ENCODE data around the gene KCNH8. TPM values are rescaled to one million over a fixed set of nuclear protein-coding genes. Genes with fewer than 3 reads are reported as not detected.

KCNH8 gene
- total and polyA plus RNA-seq, 2 donors (not counting 1 experiment from before 2014, with no cell fraction given): under 0.01 TPM; not detected in 1

DNA sequence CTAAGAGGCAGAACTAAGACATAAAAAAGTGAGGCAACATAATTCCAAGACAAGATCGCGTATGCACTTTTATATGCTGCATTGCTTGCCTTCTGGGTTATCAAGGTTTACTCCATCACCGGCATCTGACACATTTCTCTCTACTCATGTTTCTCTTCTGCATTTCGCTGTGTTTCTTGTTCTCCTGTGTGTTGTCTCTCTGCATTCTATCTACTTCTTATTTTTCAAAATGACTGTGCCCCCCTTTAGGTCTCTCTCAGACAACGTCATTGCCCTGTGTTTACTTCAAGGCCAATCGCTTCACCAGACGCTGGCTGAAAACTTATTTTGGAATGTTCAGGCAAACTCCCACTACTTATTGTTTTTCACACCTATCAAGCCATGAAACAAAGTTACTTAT is 280.4 kb downstream of the KCNH8 start:
- Histone ChIP-seq H2AFZ (ENCODE audit: low read length) (no peak overlapping the region), H3K9me3 (ENCODE audit: control insufficient read depth, insufficient read depth, low read depth, low read length) (no peaks in the 10 kb centered on the region), H3K4me2 (ENCODE audit: extremely low read depth, insufficient read depth, low read length) (no peak overlapping the region), H3K27ac (ENCODE audit: insufficient read depth, low read length) (no peak overlapping the region), H4K20me1 (ENCODE audit: control insufficient read depth, extremely low read depth, insufficient read depth, low read length) (no peaks in the 10 kb centered on the region), H3K79me2 (ENCODE audit: control insufficient read depth, insufficient read depth, low read length) (no peaks in the 10 kb centered on the region), H3K4me3 (replicated peaks in 1 of 4; ENCODE audit: control extremely low read depth in 1 of 4, insufficient read depth in 1 of 4, low read depth in 3 of 4, low read length in 4 of 4) (no peak overlapping the region), H3K36me3 (ENCODE audit: control insufficient read depth, insufficient read depth, low read length) (no peaks in the 10 kb centered on the region), H3K4me1 (ENCODE audit: control insufficient read depth, extremely low read depth, insufficient read depth, low read length) (no peaks in the 10 kb centered on the region), H3K9ac (ENCODE audit: insufficient read depth, low read length) (no peak overlapping the region), H3K27me3 (ENCODE audit: control insufficient read depth, insufficient read depth, low read length) (no peaks in the 10 kb centered on the region)
- no peak for DNase-seq (ENCODE audit: low read depth in 2 of 2)
- TF ChIP-seq EZH2 (IDR thresholded peaks at IDR 0.05; ENCODE audit: low read length, missing control alignments): no peak
- TF ChIP-seq, protein P1, sequence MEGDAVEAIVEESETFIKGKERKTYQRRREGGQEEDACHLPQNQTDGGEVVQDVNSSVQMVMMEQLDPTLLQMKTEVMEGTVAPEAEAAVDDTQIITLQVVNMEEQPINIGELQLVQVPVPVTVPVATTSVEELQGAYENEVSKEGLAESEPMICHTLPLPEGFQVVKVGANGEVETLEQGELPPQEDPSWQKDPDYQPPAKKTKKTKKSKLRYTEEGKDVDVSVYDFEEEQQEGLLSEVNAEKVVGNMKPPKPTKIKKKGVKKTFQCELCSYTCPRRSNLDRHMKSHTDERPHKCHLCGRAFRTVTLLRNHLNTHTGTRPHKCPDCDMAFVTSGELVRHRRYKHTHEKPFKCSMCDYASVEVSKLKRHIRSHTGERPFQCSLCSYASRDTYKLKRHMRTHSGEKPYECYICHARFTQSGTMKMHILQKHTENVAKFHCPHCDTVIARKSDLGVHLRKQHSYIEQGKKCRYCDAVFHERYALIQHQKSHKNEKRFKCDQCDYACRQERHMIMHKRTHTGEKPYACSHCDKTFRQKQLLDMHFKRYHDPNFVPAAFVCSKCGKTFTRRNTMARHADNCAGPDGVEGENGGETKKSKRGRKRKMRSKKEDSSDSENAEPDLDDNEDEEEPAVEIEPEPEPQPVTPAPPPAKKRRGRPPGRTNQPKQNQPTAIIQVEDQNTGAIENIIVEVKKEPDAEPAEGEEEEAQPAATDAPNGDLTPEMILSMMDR (conservative IDR thresholded peaks at IDR 0.05 in 1 of 2, IDR thresholded peaks at IDR 0.05 in 1 of 2; ENCODE audit: low read depth in 1 of 2, low read length in 2 of 2): no peak

DNA sequence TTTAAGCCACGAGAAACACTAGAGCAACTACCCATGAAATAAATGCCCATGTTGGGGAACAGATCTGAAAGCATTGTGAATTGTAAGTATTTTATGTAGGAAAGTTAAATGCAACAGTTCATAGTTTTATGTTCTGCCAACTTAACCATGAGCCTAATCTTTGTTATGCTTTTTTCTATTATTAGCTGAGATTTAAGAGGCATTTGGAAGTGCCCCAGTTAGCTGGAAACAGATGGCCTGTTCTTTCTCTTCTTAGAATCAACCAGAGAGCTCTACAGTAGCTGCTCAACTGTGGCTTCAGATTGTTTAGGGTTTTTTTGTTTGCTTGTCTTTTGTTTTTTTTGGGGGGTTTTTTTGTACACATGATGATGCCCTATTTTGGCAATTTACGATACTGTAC is 284.4 kb downstream of the KCNH8 start:
- no peaks in the 10 kb centered on the region for H3K9me3 ChIP-seq (ENCODE audit: control insufficient read depth, insufficient read depth, low read depth, low read length)
- H3K4me2 ChIP-seq (ENCODE audit: extremely low read depth, insufficient read depth, low read length): no peak overlapping the region
- H3K4me1 ChIP-seq (ENCODE audit: control insufficient read depth, extremely low read depth, insufficient read depth, low read length): no peaks in the 10 kb centered on the region
- no peaks in the 10 kb centered on the region for H3K79me2 ChIP-seq (ENCODE audit: control insufficient read depth, insufficient read depth, low read length)
- DNase-seq (ENCODE audit: low read depth in 2 of 2): no peak
- H3K27ac ChIP-seq (ENCODE audit: insufficient read depth, low read length): no peak overlapping the region
- no peak overlapping the region for H3K4me3 ChIP-seq (replicated peaks in 1 of 4; ENCODE audit: control extremely low read depth in 1 of 4, insufficient read depth in 1 of 4, low read depth in 3 of 4, low read length in 4 of 4)
- H3K9ac ChIP-seq (ENCODE audit: insufficient read depth, low read length): no peak overlapping the region
- no peak overlapping the region for H2AFZ ChIP-seq (ENCODE audit: low read length)
- H4K20me1 ChIP-seq (ENCODE audit: control insufficient read depth, extremely low read depth, insufficient read depth, low read length): no peaks in the 10 kb centered on the region
- no peaks in the 10 kb centered on the region for H3K27me3 ChIP-seq (ENCODE audit: control insufficient read depth, insufficient read depth, low read length)
- H3K36me3 ChIP-seq (ENCODE audit: control insufficient read depth, insufficient read depth, low read length): no peaks in the 10 kb centered on the region
- TF ChIP-seq, protein P1 (conservative IDR thresholded peaks at IDR 0.05 in 1 of 2, IDR thresholded peaks at IDR 0.05 in 1 of 2; ENCODE audit: low read depth in 1 of 2, low read length in 2 of 2): no peak
- TF ChIP-seq EZH2 (IDR thresholded peaks at IDR 0.05; ENCODE audit: low read length, missing control alignments): no peak

DNA sequence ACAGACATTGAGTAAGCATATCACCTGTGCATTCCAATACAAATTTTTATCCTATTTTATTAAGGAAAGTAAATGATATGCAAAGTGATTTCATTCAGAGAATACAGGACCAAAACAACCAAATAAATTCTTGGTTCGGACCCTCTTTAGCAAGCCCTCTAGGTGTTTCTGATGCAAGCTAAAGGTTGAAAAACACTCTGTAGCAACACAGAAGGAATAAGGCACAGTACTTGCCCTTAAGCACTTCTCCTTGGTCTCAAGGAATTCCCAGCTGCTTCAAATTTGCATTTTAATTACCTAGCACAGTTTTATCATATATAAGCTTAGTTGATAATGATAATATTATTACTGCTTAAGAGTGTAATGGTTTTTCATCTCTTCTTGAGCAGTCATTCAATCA is 288.4 kb downstream of the KCNH8 start:
- H3K4me3 ChIP-seq (replicated peaks in 1 of 4; ENCODE audit: control extremely low read depth in 1 of 4, insufficient read depth in 1 of 4, low read depth in 3 of 4, low read length in 4 of 4): no peak overlapping the region
- no peaks in the 10 kb centered on the region for H4K20me1 ChIP-seq (ENCODE audit: control insufficient read depth, extremely low read depth, insufficient read depth, low read length)
- H3K4me1 ChIP-seq (ENCODE audit: control insufficient read depth, extremely low read depth, insufficient read depth, low read length): no peaks in the 10 kb centered on the region
- no peaks in the 10 kb centered on the region for H3K36me3 ChIP-seq (ENCODE audit: control insufficient read depth, insufficient read depth, low read length)
- no peak overlapping the region for H2AFZ ChIP-seq (ENCODE audit: low read length)
- no peak overlapping the region for H3K27ac ChIP-seq (ENCODE audit: insufficient read depth, low read length)
- TF ChIP-seq, protein P1 (conservative IDR thresholded peaks at IDR 0.05 in 1 of 2, IDR thresholded peaks at IDR 0.05 in 1 of 2; ENCODE audit: low read depth in 1 of 2, low read length in 2 of 2): no peak
- no peak for TF ChIP-seq EZH2 (IDR thresholded peaks at IDR 0.05; ENCODE audit: low read length, missing control alignments)
- no peaks in the 10 kb centered on the region for H3K9me3 ChIP-seq (ENCODE audit: control insufficient read depth, insufficient read depth, low read depth, low read length)
- DNase-seq (ENCODE audit: low read depth in 2 of 2): no peak
- H3K79me2 ChIP-seq (ENCODE audit: control insufficient read depth, insufficient read depth, low read length): no peaks in the 10 kb centered on the region
- H3K9ac ChIP-seq (ENCODE audit: insufficient read depth, low read length): no peak overlapping the region
- no peak overlapping the region for H3K4me2 ChIP-seq (ENCODE audit: extremely low read depth, insufficient read depth, low read length)
- no peaks in the 10 kb centered on the region for H3K27me3 ChIP-seq (ENCODE audit: control insufficient read depth, insufficient read depth, low read length)

Data from fibroblast of lung (primary cell).